ENCODE results near the gene GALNT16.

DNA sequence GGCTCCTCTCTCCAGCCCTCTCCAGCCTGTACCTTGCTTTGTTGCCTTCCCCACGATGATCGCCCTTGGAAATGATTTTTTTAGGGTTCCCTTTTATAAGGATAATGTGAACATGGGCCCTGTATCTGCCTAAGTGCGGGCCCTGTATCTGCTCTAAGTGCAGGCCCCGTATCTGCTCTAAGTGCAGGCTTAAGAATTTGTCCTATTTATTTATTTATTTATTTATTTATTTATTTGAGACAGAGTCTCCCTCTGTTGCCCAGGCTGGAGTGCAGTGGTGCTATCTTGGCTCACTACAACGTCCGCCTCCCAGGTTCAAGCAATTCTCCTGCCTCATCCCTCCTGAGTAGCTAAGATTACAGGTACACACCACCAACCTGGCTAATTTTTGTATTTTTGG is 22.5 kb downstream of the GALNT16 start:
- TF ChIP-seq FOXM1 (IDR thresholded peaks at IDR 0.05; ENCODE audit: borderline replicate concordance, low read depth) (no peak), EP300 (IDR thresholded peaks at IDR 0.05; ENCODE audit: borderline replicate concordance) (no peak), YY1 (IDR thresholded peaks at IDR 0.05; ENCODE audit: low read depth) (no peak), TAF1 (IDR thresholded peaks at IDR 0.05; ENCODE audit: low read depth) (no peak), REST (IDR thresholded peaks at IDR 0.05; ENCODE audit: low read depth) (no peak), NFIC (IDR thresholded peaks at IDR 0.05) (no peak), CEBPB (IDR thresholded peaks at IDR 0.05) (no peak), TCF12 (IDR thresholded peaks at IDR 0.05; ENCODE audit: low read depth) (no peak), TEAD4 (IDR thresholded peaks at IDR 0.05) (no peak), RAD21 (IDR thresholded peaks at IDR 0.05; ENCODE audit: low read depth) (no peak), EGR1 (IDR thresholded peaks at IDR 0.05) (no peak), CREB1 (IDR thresholded peaks at IDR 0.05; ENCODE audit: low read depth) (no peak)
- TF ChIP-seq, protein P1, sequence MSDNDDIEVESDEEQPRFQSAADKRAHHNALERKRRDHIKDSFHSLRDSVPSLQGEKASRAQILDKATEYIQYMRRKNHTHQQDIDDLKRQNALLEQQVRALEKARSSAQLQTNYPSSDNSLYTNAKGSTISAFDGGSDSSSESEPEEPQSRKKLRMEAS (IDR thresholded peaks at IDR 0.05): no peak

Data from Ishikawa (cell line).